Measurements from ENCODE around the gene S100A13.

- no peak for TF ChIP-seq CTCF (IDR thresholded peaks at IDR 0.05; ENCODE audit: low read length)
- no peak for TF ChIP-seq EZH2 (IDR thresholded peaks at IDR 0.05; ENCODE audit: borderline replicate concordance, low read length)
Measured at GRCh38 chr1:153640861-153641260, 13.6 kb upstream of the S100A13 start.

Data from OCI-LY1 (cell line).